ENCODE data around the gene GLIPR2.

DNA sequence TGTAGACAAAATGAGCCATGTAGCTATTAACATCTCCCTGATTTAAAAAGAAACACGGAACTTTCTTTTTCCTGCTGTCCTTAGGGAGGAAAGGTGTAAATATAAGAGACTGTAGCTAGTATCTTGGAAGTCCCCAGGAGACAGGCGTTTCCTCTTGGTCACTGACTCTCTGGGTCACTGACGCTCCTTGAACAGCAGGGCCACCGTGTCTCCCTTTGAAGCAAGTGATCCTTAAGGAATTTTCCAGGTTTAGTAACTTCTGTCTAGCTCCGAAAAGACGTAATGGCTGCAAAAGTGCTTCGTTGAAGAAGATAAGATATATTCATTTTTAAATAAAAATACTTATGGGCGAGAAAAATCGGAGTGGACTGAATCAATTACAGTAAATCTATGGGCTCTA, 53.4 kb downstream of the GLIPR2 start:
- TF ChIP-seq CTCF (IDR thresholded peaks at IDR 0.05; ENCODE audit: low read depth, low read length) (no peak), EZH2phosphoT487 (IDR thresholded peaks at IDR 0.05; ENCODE audit: low read depth) (no peak)
